Lung (tissue), 12 donors: Measurements from ENCODE around the gene CENPQ. TPM values are rescaled to one million over a fixed set of nuclear protein-coding genes. Genes with fewer than 3 reads are reported as not detected.

Experiments used
- ATAC-seq: fragments of 200-7000 bp; cut with Tn5 transposase; one replicate; pipeline ENCODE4 v1.9.1; 2020; ENCODE audit warnings: moderate number of reproducible peaks; ENCODE audit not compliant: insufficient read depth, low FRiP score
- DNase-seq, 3 donors: peaks; one replicate each; pipeline ENCODE4 v3.0.0-alpha.2; 2013 to 2017
- H3K27ac ChIP-seq, 2 donors: one replicate each; pipeline ENCODE4 v1.5.1; 2013; ENCODE audit warnings: mild to moderate bottlenecking in 2 of 2, moderate library complexity in 2 of 2, control low read depth in 1 of 2, inconsistent platforms in 1 of 2, low read depth in 1 of 2, low read length in 1 of 2
- H3K27me3 ChIP-seq, 3 donors: one replicate each; pipeline ENCODE4 v1.5.1; 2013; ENCODE audit warnings: low read length in 2 of 3; ENCODE audit not compliant: control insufficient read depth in 3 of 3, insufficient read depth in 3 of 3
- H3K36me3 ChIP-seq, 4 donors: one replicate each; pipeline ENCODE4 v1.5.1; 2013; ENCODE audit warnings: low read length in 4 of 4, mild to moderate bottlenecking in 1 of 4, moderate library complexity in 1 of 4; ENCODE audit not compliant: control insufficient read depth in 4 of 4, insufficient read depth in 4 of 4
- H3K4me1 ChIP-seq, 5 donors: one replicate each; pipeline ENCODE4 v1.5.1; 2013; ENCODE audit warnings: low read length in 5 of 5, mild to moderate bottlenecking in 2 of 5, moderate library complexity in 1 of 5; ENCODE audit not compliant: control insufficient read depth in 5 of 5, insufficient read depth in 5 of 5
- H3K4me3 ChIP-seq: one replicate; pipeline ENCODE4 v1.5.1; 2013; ENCODE audit warnings: mild to moderate bottlenecking, control low read depth, moderate library complexity
- H3K9ac ChIP-seq, 2 donors: one replicate each; pipeline ENCODE4 v1.5.1; 2013; ENCODE audit warnings: low read length in 2 of 2, control low read depth in 1 of 2; ENCODE audit not compliant: insufficient read depth in 1 of 2
- H3K9me3 ChIP-seq, 4 donors: one replicate each; pipeline ENCODE4 v1.5.1; 2013; ENCODE audit warnings: low read length in 3 of 4, mild to moderate bottlenecking in 1 of 4, moderate library complexity in 1 of 4; ENCODE audit not compliant: control insufficient read depth in 4 of 4, insufficient read depth in 3 of 4
- WGBS, 2 donors: extraction: QIAGEN DNeasy Blood & Tissue Kit; methylation state at CpG; one replicate each; pipeline ENCODE4 v1.1.7; 2013; 5-methylcytosine and 5-hydroxymethylcytosine counted together
- polyA plus RNA-seq, 2 donors: library from polyadenylated mRNA; stranded (reverse); fragments of 200-250 nt; gene quantifications; one replicate each; pipeline ENCODE4 v1.2.1, GENCODE V29; 2013
- total RNA-seq, 2 donors: library from RNA; depleted of rRNA in 1 of 2; stranded (reverse); fragments of >200 nt in 1 of 2; gene quantifications; one replicate each; pipeline ENCODE4 v1.2.1, GENCODE V29; 2014 to 2021
- TF ChIP-seq, protein P1 (sequence below): IDR thresholded peaks from 2 replicates; pipeline ENCODE4 v1.5.1; 2012; ENCODE audit warnings: mild to moderate bottlenecking; ENCODE audit errors: control extremely low read depth, extremely low read depth
- donor health status: control.
- donor health status: control.
- donor health status: Bipolar disorder and iron deficiency.
- donor health status: healthy.
- donor health status: DM: yes; HTN: yes; CAD: no.

The CENPQ gene
- total and polyA plus RNA-seq, 4 donors, result 3.5 to 9.2 (median 3.6) TPM

DNA sequence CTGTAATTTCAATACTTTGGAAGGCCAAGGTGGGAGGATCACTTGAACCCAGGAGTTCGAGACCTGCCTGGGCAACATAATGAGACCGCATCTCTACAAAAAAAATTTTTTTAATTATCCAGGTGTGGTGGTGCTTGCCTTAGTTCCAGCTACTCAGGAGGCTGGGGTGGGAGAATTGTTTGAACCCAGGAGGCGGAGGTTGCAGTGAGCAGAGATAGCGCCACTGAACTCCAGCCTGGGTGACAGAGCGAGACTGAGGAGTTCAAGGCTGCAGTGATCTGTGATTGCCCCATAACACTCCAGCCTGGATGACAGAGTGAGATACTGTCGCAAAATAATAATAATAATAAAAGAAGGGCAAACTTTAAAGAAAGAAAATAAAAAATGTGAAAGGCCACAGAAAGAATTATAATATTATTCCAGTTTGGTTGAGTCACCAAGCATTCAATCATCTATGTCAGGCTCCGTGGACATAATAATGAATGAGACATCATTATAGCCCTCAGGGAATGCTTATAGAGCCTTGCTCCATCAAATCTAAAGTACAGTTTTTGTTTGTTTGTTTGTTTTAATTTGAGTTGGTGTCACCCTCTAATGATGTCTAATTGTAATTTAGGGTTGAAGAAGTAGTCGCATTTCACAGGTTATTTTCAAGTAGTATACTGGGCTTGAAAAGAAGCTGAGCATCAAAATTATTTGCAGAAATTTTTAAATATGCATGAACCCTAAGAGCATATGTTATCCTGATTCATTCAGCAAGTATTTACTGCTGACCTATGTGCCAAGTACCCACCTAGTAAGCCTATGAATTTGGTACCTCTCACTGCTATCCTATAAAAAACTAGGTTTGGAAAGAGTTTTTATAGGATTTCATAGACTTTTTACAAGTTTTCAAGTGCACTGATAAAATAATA is 51.7 kb downstream of the CENPQ start:
- H3K36me3 ChIP-seq, result no peaks in the 10 kb centered on the region
- TF ChIP-seq, protein P1, sequence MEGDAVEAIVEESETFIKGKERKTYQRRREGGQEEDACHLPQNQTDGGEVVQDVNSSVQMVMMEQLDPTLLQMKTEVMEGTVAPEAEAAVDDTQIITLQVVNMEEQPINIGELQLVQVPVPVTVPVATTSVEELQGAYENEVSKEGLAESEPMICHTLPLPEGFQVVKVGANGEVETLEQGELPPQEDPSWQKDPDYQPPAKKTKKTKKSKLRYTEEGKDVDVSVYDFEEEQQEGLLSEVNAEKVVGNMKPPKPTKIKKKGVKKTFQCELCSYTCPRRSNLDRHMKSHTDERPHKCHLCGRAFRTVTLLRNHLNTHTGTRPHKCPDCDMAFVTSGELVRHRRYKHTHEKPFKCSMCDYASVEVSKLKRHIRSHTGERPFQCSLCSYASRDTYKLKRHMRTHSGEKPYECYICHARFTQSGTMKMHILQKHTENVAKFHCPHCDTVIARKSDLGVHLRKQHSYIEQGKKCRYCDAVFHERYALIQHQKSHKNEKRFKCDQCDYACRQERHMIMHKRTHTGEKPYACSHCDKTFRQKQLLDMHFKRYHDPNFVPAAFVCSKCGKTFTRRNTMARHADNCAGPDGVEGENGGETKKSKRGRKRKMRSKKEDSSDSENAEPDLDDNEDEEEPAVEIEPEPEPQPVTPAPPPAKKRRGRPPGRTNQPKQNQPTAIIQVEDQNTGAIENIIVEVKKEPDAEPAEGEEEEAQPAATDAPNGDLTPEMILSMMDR, result no peak
- no peaks in the 10 kb centered on the region for H3K4me1 ChIP-seq
- no peaks in the 10 kb centered on the region for H3K9me3 ChIP-seq
- H3K27ac ChIP-seq, result no peak overlapping the region
- 75 to 77% methylated on average over 8 of the region's 8 CpGs for WGBS, 2 donors
- no peak for DNase-seq
- H3K9ac ChIP-seq, result no peak overlapping the region
- ATAC-seq, result no peak
- H3K4me3 ChIP-seq, result no peak overlapping the region
- H3K27me3 ChIP-seq, result no peaks in the 10 kb centered on the region

DNA sequence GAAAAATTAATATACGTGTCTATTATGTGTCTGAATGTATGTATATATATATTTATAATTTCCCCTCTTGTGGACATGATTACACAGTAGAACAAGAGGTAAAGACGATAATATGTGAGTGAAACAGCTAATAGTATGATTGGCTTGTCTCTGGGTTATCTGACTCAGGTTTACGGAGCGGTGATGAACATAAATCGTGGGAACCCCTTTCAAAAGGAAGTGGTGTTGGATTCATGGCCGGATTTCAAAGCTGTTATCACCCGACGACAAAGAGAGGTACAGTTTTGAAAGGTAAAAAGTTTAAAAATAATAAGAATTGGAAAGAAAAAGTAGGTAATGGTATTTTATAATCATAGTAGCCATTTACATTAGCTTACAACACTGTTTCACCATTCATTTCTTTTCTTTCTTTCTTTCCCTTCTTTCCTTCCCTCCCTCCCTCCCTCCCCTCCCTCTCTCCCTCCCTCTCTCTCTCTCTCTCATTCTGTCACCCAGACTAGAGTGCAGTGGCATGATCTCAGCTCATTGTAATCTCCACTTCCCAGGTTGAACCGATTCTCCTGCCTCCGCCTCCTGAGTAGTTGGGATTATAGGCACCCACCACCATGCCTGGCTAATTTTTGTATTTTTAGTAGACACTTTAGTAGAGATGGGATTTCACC is 52.4 kb downstream of the CENPQ start:
- no peak overlapping the region for H3K4me3 ChIP-seq
- WGBS, 2 donors, result 70 to 77% methylated on average over 10 of the region's 10 CpGs

DNA sequence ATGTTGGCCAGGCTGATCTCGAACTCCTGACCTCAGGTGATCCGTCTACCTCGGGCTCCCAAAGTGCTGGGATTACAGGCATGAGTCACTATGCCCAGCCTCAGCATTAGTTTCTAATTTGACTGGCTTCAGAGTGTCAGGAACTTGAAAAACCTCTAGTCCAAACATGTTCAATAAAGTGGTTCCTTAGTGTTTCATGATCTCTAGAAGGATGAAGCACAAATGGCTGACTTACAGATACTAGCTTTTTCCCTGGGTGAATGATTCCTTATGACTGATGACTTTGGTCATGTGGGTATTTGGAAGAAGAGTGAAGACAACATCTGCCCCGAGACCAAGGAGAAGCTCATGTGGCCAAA is 53.0 kb downstream of the CENPQ start:
- H3K27me3 ChIP-seq, result no peaks in the 10 kb centered on the region
- H3K4me1 ChIP-seq, result no peaks in the 10 kb centered on the region
- no peak overlapping the region for H3K27ac ChIP-seq
- H3K36me3 ChIP-seq, result no peaks in the 10 kb centered on the region
- TF ChIP-seq, protein P1, result no peak
- H3K4me3 ChIP-seq, result no peak overlapping the region
- ATAC-seq, result no peak
- no peak for DNase-seq
- H3K9me3 ChIP-seq, result no peaks in the 10 kb centered on the region
- no peak overlapping the region for H3K9ac ChIP-seq
- 84 to 91% methylated on average over 4 of the region's 4 CpGs for WGBS, 2 donors

More for the DNA sequence above, 52.4 kb downstream of the CENPQ start:
- ATAC-seq (no peak), DNase-seq (no peak)
- Histone ChIP-seq H3K4me1 (no peaks in the 10 kb centered on the region), H3K27me3 (no peaks in the 10 kb centered on the region), H3K9me3 (no peaks in the 10 kb centered on the region), H3K27ac (no peak overlapping the region), H3K9ac (no peak overlapping the region), H3K36me3 (no peaks in the 10 kb centered on the region)
- TF ChIP-seq, protein P1, result no peak
